ENCODE data around the gene POM121L2.
"Not testable (repeated sequence)": the region's sequence is repeated elsewhere in the genome, so short reads cannot be mapped to it uniquely, and the experiment has no call there.

Gene POM121L2

GRCh38 chr6:27294409-27294808 is 17.7 kb downstream of the POM121L2 start:
- no peak for DNase-seq (ENCODE audit: low read depth in 2 of 2)

- DNase-seq (ENCODE audit: low read depth in 2 of 2): no peak
These were observed 18.5 kb downstream of the POM121L2 start for GRCh38 chr6:27293436-27294098.

- no peak for DNase-seq (ENCODE audit: low read depth in 2 of 2)
These were observed 21.2 kb downstream of the POM121L2 start for GRCh38 chr6:27290850-27291208.

GRCh38 chr6:27290065-27290849 is 21.8 kb downstream of the POM121L2 start:
- no peak for DNase-seq (ENCODE audit: low read depth in 2 of 2)

GRCh38 chr6:27288136-27289044 is 23.7 kb downstream of the POM121L2 start:
- no peak for DNase-seq (ENCODE audit: low read depth in 2 of 2)

GRCh38 chr6:27287751-27288135 is 24.3 kb downstream of the POM121L2 start:
- no peak for DNase-seq (ENCODE audit: low read depth in 2 of 2)

GRCh38 chr6:27286141-27286540 is 25.9 kb downstream of the POM121L2 start:
- DNase-seq (ENCODE audit: low read depth in 2 of 2): no peak

GRCh38 chr6:27283279-27283678 is 28.8 kb downstream of the POM121L2 start:
- no peak for DNase-seq (ENCODE audit: low read depth in 2 of 2)

GRCh38 chr6:27281569-27281968 is 30.5 kb downstream of the POM121L2 start:
- DNase-seq (ENCODE audit: low read depth in 2 of 2): no peak

- no peak for DNase-seq (ENCODE audit: low read depth in 2 of 2)
These were observed 31.0 kb downstream of the POM121L2 start for GRCh38 chr6:27281105-27281539.

GRCh38 chr6:27280540-27281000 is 31.5 kb downstream of the POM121L2 start:
- no peak for DNase-seq (ENCODE audit: low read depth in 2 of 2)

- peak in 1 of 2 experiments; percentile 42 for DNase-seq (ENCODE audit: low read depth in 2 of 2)
These were observed 32.0 kb downstream of the POM121L2 start for GRCh38 chr6:27280064-27280539.

GRCh38 chr6:27279513-27280063 is 32.5 kb downstream of the POM121L2 start:
- DNase-seq (ENCODE audit: low read depth in 2 of 2): no peak

- DNase-seq (ENCODE audit: low read depth in 2 of 2): peak in 1 of 2 experiments; percentile 33
These were observed 36.8 kb downstream of the POM121L2 start for GRCh38 chr6:27275025-27275956.

- DNase-seq (ENCODE audit: low read depth in 2 of 2): no peak
These were observed 38.3 kb downstream of the POM121L2 start for GRCh38 chr6:27273783-27274182.

GRCh38 chr6:27268803-27269202 is 43.3 kb downstream of the POM121L2 start:
- no peak for DNase-seq (ENCODE audit: low read depth in 2 of 2)

GRCh38 chr6:27267857-27268434 is 44.1 kb downstream of the POM121L2 start:
- no peak for DNase-seq (ENCODE audit: low read depth in 2 of 2)

GRCh38 chr6:27267003-27267402 is 45.1 kb downstream of the POM121L2 start:
- DNase-seq (ENCODE audit: low read depth in 2 of 2): not testable (repeated sequence)

GRCh38 chr6:27263886-27264285 is 48.2 kb downstream of the POM121L2 start:
- no peak for DNase-seq (ENCODE audit: low read depth in 2 of 2)

- no peak for DNase-seq (ENCODE audit: low read depth in 2 of 2)
These were observed 51.2 kb downstream of the POM121L2 start for GRCh38 chr6:27260836-27261375.
